Measurements from ENCODE around the gene NHLH1. TPM values are rescaled to one million over a fixed set of nuclear protein-coding genes. Genes with fewer than 3 reads are reported as not detected.

NHLH1 gene
- polyA plus RNA-seq, 4 donors = 0.08 to 0.23 (median 0.16) TPM

GRCh38 chr1:160407839-160408801 is 41.2 kb downstream of the NHLH1 start:
- no peak for DNase-seq (ENCODE audit: low read depth in 4 of 4, low spot score in 3 of 4)

DNA sequence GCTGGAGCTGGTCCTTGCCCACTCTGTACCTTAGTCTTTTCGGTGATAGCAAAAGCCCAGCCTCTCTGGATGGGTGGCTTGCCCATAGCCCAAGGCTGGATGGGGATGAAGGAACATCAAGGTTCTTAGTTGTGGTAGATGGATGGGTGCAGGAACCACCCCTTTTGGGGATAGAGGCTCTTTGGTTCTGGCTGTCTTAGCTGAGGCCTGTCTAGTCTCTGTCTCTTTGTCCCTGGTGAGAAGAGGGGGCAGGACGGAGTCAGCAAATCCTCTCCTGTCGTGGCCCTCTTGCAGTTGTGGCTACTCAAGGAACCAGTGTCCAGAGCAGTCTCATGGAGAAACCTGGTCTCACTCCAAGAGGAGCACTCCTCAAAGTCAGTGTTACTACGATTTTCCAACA is 42.0 kb downstream of the NHLH1 start:
- DNase-seq (ENCODE audit: low read depth in 4 of 4, low spot score in 3 of 4) = no peak

DNA sequence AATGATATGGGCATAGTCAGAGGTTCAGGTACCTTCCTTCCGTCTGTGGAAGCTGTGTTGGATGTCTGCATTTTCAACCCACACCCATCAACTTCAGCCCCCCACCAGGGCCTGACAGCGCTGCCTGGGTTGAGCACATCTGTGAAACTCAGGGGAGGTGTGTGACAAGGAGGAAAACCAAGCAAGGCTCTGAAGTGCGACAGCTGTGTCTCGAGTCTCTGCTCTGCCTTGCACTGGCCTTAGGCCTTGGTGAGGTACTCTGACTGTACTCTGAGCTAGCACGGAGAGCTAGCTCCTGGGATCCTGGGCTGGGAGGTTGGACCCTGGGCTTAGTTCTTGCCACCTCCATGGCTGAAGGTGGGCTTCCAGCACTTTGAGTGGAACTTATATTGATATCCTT is 42.6 kb downstream of the NHLH1 start:
- DNase-seq (ENCODE audit: low read depth in 4 of 4, low spot score in 3 of 4) = no peak

GRCh38 chr1:160410406-160411005 is 43.6 kb downstream of the NHLH1 start:
- no peak for DNase-seq (ENCODE audit: low read depth in 4 of 4, low spot score in 3 of 4)

DNA sequence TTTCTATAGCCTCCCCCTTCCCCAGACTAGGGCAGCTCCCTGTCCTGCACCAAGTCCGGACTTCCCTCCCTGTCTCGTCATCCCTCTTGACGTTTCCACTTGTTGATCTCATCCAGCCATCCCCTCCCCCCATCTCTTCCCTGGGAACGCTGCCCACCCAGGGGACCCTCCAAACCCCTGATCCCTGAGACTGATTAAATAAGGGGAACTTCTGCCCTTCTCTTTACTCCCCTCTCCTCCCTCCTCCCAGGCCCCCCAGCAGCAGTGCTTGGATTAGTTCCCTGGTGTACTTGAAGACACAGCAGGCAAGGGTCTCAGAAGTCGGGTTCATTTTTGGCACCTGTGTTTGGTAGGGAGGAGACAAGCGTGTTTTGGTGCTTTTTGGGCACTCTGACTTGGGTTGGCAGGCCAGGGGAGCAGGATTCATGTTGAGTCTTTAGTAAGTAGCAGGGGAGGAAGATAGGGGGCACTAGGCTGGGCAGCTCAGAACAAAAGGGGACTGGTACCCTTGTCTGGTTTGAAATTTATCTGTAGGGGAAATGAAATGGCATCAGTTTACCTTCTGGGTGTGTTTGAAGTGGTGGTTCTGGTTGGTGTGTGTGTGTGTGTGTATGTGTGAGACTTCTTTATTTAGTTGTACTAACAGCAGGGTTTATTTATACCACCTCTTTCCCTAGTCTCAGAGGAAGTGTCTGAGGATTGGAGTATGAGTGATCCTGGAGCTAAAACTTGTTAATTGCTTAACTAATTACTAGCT is 44.6 kb downstream of the NHLH1 start:
- no peak for DNase-seq (ENCODE audit: low read depth in 4 of 4, low spot score in 3 of 4)

GRCh38 chr1:160412028-160412362 is 45.1 kb downstream of the NHLH1 start:
- DNase-seq (ENCODE audit: low read depth in 4 of 4, low spot score in 3 of 4) = no peak

DNA sequence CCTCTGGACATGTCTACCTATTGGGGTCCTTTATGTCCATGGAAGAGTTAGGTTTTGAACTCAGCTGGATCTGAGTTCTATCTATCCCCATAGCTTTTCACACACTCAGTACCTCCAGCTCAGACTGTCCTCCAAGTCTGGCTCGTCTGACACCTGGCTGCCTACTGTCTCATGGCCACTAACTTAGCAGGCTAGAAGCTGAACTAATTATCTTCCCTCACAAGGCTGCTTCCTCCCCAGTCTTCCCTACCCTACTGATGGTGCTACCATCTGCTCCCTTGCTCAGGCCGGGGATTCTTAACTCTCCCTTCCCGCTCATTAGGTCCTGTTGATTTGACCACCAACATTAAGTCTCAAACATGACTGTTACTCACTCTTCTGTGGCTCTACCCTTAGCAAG is 46.8 kb downstream of the NHLH1 start:
- no peak for DNase-seq (ENCODE audit: low read depth in 4 of 4, low spot score in 3 of 4)

DNA sequence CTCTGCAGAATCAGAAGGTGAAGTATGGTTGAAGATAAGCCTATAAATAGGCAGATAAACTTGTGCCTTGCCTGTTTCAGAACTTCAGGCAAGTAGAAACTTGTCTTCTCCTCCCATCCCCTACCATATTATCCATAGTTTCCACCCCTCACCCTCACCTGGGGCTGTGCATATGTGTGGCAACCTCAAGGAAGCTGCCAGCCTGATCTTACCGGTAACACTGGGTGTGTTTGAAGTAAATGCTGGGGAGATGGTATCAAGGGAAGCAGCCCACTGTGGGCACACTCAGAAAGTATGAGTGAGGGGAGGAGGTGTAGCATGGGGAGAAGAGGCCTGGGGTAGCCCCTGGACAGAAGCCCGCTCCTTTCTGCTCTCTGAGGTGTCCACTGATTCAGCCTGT is 48.0 kb downstream of the NHLH1 start:
- no peak for DNase-seq (ENCODE audit: low read depth in 4 of 4, low spot score in 3 of 4)

DNA sequence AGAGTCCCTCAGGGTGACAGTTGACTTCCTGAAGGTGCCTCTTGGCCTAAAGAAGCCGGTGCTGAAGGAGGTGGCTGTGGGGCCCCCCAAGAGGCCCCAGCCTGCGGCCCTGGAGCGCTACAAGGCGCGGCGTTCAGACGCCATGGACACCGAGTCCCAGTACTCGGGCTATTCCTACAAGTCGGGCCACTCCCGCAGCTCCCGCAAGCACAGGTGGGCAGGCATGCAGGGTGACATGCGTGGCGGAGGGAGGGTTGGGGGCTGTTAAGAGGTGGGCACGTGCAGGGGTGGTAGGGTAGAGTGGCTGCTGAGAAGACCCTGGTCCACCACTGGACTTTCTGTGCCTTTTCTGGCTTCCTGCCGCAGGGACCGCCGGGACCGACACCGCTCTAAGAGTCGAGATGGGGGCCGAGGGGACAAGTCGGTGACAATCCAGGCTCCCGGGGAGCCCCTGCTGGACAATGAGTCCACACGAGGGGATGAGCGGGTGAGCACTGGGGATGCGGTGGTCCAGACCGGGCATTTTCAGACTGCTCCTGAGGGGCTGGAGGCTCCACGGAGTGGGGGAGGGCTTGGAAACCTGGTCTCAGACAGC is 48.9 kb downstream of the NHLH1 start:
- DNase-seq (ENCODE audit: low read depth in 4 of 4, low spot score in 3 of 4) = no peak

- DNase-seq (ENCODE audit: low read depth in 4 of 4, low spot score in 3 of 4) = no peak
Observed at GRCh38 chr1:160416369-160416768, 49.5 kb downstream of the NHLH1 start.

GRCh38 chr1:160418483-160418882 is 51.6 kb downstream of the NHLH1 start:
- DNase-seq (ENCODE audit: low read depth in 4 of 4, low spot score in 3 of 4) = no peak

DNA sequence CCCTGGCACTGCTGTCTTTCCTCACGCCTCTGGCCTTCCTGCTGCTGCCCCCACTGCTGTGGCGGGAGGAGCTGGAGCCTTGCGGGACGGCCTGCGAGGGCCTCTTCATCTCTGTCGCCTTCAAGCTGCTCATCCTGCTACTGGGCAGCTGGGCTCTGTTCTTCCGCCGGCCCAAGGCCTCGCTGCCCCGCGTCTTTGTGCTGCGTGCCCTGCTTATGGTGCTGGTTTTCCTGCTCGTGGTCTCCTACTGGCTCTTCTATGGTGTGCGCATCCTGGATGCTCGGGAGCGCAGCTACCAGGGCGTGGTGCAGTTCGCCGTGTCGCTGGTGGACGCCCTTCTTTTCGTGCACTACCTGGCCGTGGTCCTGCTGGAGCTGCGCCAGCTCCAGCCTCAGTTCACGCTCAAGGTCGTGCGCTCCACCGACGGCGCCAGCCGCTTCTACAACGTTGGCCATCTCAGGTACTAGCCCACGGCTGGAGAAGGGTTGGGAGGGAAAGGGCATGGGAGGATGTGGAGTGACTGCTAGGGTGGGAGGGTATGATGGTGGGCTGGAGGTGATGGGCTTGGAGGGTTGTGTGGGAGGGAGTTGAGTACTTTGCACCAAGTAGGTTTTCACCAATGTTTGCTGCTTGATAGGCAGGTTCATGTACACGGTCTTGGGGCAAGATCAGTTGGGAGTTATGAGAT is 52.4 kb downstream of the NHLH1 start:
- DNase-seq (ENCODE audit: low read depth in 4 of 4, low spot score in 3 of 4) = no peak

DNA sequence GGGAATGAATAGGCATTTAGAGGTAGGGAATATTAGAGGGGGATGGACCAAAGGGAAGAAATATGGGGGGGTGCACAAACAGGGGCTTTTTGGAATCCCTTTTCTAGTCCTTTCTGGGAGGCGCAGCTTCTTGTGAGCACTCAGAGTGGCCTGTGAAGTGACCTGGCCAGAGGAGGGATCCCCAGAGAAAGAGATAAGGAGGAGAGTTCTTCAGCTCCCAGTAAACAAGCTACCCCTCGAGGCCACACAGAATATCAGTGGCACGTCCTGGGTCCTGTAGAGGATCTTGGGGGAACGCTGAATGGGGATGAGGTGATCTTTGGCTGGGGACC is 52.9 kb downstream of the NHLH1 start:
- no peak for DNase-seq (ENCODE audit: low read depth in 4 of 4, low spot score in 3 of 4)

DNA sequence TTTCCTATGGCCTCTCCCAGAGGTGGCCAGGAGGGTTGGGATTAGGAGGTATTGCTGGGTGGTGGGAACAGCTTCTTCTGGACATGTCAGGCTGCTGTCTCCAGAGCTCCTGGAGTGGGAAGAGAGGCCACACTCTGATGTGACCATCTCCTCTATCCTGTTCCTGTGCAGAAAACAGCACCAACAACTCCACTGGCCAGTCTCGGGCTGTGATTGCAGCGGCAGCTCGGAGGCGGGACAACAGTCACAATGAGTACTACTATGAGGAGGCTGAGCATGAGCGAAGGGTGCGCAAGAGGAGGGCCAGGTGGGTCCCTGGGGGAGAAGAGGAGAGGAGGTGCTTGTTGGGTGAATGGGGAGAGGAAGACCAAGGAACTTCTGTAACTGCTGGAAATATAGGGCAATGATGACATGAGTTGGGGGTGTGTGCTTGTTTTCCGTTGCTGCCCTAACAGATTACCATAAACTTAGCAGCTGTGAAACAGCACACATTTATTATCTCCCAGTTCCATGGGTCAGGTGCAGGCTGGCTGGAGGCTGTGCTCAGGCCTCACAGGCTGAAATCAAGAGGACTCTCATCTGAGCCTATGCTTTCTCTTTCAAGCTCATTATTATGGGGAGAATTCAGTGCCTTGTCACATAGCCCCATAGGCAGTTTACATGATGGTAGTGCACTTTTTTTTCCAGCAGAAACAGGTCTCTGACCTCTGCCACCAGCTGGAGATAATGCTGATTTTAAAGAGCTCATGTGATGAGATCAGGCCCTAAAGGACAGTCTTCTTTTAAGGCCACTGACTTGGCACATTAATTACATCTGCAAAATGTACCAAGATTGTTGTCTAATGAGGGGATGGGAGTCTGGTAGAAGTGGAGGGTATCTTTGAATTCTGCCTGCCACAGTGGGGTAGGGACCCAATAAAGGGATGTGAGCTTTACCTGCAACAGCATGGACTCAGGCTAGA is 54.3 kb downstream of the NHLH1 start:
- no peak for DNase-seq (ENCODE audit: low read depth in 4 of 4, low spot score in 3 of 4)

- DNase-seq (ENCODE audit: low read depth in 4 of 4, low spot score in 3 of 4) = no peak
Observed at GRCh38 chr1:160421881-160422280, 55.0 kb downstream of the NHLH1 start.

Measured in right renal pelvis (tissue), 4 donors.